HG03432 (cell line): ENCODE results near the gene CSF1R.
A peak's percentile ranks its signal among the peaks of the same experiment; 100 is the strongest.
"Not testable (repeated sequence)": the region's sequence is repeated elsewhere in the genome, so short reads cannot be mapped to it uniquely, and the experiment has no call there.

ENCODE experiments used
- ATAC-seq: cut with Tn5 transposase; IDR thresholded peaks from one replicate; pipeline ENCODE4 v1.9.1; 2021; ENCODE audit warnings: mild to moderate bottlenecking, moderate library complexity; ENCODE audit not compliant: unreplicated experiment

The CSF1R gene

GRCh38 chr5:150057511-150057910 is 28.8 kb downstream of the CSF1R start:
- ATAC-seq: no peak

- ATAC-seq: no peak
Measured at GRCh38 chr5:150057052-150057451, 29.3 kb downstream of the CSF1R start.

- no peak for ATAC-seq
Measured at GRCh38 chr5:150056075-150056443, 30.3 kb downstream of the CSF1R start.

- ATAC-seq: no peak
Measured at GRCh38 chr5:150055326-150056074, 30.9 kb downstream of the CSF1R start.

- ATAC-seq: no peak
Measured at GRCh38 chr5:150054569-150054968, 31.8 kb downstream of the CSF1R start.

GRCh38 chr5:150053713-150054392 is 32.5 kb downstream of the CSF1R start:
- no peak for ATAC-seq

GRCh38 chr5:150052956-150053712 is 33.2 kb downstream of the CSF1R start:
- ATAC-seq: no peak

- no peak for ATAC-seq
Measured at GRCh38 chr5:150052226-150052955, 34.0 kb downstream of the CSF1R start.

- ATAC-seq: no peak
Measured at GRCh38 chr5:150051657-150052195, 34.6 kb downstream of the CSF1R start.

GRCh38 chr5:150050172-150050811 is 36.1 kb downstream of the CSF1R start:
- ATAC-seq: not testable (repeated sequence)

- no peak for ATAC-seq
Measured at GRCh38 chr5:150046031-150046430, 40.3 kb downstream of the CSF1R start.

- no peak for ATAC-seq
Measured at GRCh38 chr5:150045549-150045948, 40.8 kb downstream of the CSF1R start.

- ATAC-seq: no peak
Measured at GRCh38 chr5:150044712-150045111, 41.6 kb downstream of the CSF1R start.

- ATAC-seq: no peak
Measured at GRCh38 chr5:150044329-150044681, 42.0 kb downstream of the CSF1R start.

- ATAC-seq: no peak
Measured at GRCh38 chr5:150043657-150044328, 42.6 kb downstream of the CSF1R start.

GRCh38 chr5:150042459-150042858 is 43.9 kb downstream of the CSF1R start:
- ATAC-seq: no peak

- ATAC-seq: no peak
Measured at GRCh38 chr5:150038547-150038946, 47.8 kb downstream of the CSF1R start.

GRCh38 chr5:150036513-150036912 is 49.8 kb downstream of the CSF1R start:
- ATAC-seq: no peak

GRCh38 chr5:150035139-150035895 is 51.0 kb downstream of the CSF1R start:
- ATAC-seq: peak; percentile 93
